PC-3 (cell line): Measurements from ENCODE around the gene UBE3D. TPM values are rescaled to one million over a fixed set of nuclear protein-coding genes. Genes with fewer than 3 reads are reported as not detected.

Experiments
- ATAC-seq: fragments of 200-7000 bp; cut with Tn5 transposase; 2 replicates; pipeline ENCODE4 v1.9.1; 2020; ENCODE audit warnings: mild to moderate bottlenecking, moderate library complexity
- BruUV-seq: library from RNA; stranded (reverse); fragments of 400-500 nt; replicated peaks from 2 replicates; lab custom pipeline; 2021; lab: Mats Ljungman, UMichigan
- CTCF ChIA-PET: fragments of 300-600 bp; sonication (Branson Sonifier 250); formaldehyde crosslinking; loops from one replicate; lab custom pipeline; 2022; ENCODE audit warnings: antibody characterized with exemption; lab: Charles Lee
- POLR2A ChIA-PET: fragments of 300-600 bp; sonication (Branson Sonifier 250); formaldehyde crosslinking; loops from one replicate; lab custom pipeline; 2022; ENCODE audit warnings: antibody characterized with exemption; ENCODE audit not compliant: unreplicated experiment; lab: Charles Lee
- DNase-seq: peaks from one replicate; pipeline ENCODE4 v3.0.0-alpha.2; 2015
- H2AFZ ChIP-seq: fragments of 300-600 bp; sonication (generic); 2 replicates; pipeline ENCODE4 v1.6.0; 2016; ENCODE audit warnings: antibody characterized with exemption, low read length
- H3F3A ChIP-seq: fragments of 300-600 bp; sonication (generic); one replicate; pipeline ENCODE4 v1.6.0; 2017; ENCODE audit warnings: antibody characterized with exemption, low read length, control low read depth, mild to moderate bottlenecking; ENCODE audit not compliant: unreplicated experiment
- H3K27ac ChIP-seq: fragments of 300-600 bp; sonication (generic); 2 replicates; pipeline ENCODE4 v1.5.1; 2016; ENCODE audit warnings: mild to moderate bottlenecking, low read length
- H3K27me3 ChIP-seq: fragments of 300-600 bp; sonication (generic); 2 replicates; pipeline ENCODE4 v1.6.1; 2016; ENCODE audit warnings: low read length, mixed read lengths
- H3K36me3 ChIP-seq: fragments of 300-600 bp; sonication (generic); 2 replicates; pipeline ENCODE4 v1.6.1; 2016; ENCODE audit warnings: low read depth, mixed run types, low read length, mixed read lengths
- H3K4me1 ChIP-seq: fragments of 300-600 bp; sonication (generic); 2 replicates; pipeline ENCODE4 v1.5.1; 2016; ENCODE audit warnings: low read length; ENCODE audit not compliant: insufficient read depth
- H3K4me2 ChIP-seq: fragments of 300-600 bp; sonication (generic); 2 replicates; pipeline ENCODE4 v1.6.0; 2016; ENCODE audit warnings: low read length
- H3K4me3 ChIP-seq: fragments of 300-600 bp; sonication (generic); 2 replicates; pipeline ENCODE4 v1.5.1; 2016; ENCODE audit warnings: mild to moderate bottlenecking, low read length, mixed read lengths
- H3K79me2 ChIP-seq: fragments of 300-600 bp; sonication (generic); 2 replicates; pipeline ENCODE4 v1.6.1; 2017; ENCODE audit warnings: low read length, mixed read lengths
- H3K9ac ChIP-seq: fragments of 300-600 bp; sonication (generic); 2 replicates; pipeline ENCODE4 v1.6.0; 2016; ENCODE audit warnings: mild to moderate bottlenecking, low read length
- H3K9me2 ChIP-seq: fragments of 300-600 bp; sonication (generic); replicated peaks from 2 replicates; pipeline ENCODE4 v1.6.1; 2016; ENCODE audit warnings: mixed run types, low read length, mixed read lengths
- H3K9me3 ChIP-seq: fragments of 300-600 bp; sonication (generic); 2 replicates; pipeline ENCODE4 v1.6.1; 2016; ENCODE audit warnings: low read length, mixed read lengths
- H4K20me1 ChIP-seq: fragments of 300-600 bp; sonication (generic); 2 replicates; pipeline ENCODE4 v1.6.1; 2016; ENCODE audit warnings: low read length, mixed read lengths
- CTCF ChIP-seq: fragments of 300-600 bp; sonication (generic); conservative IDR thresholded peaks from 2 replicates; pipeline ENCODE4 v1.5.1; 2017; ENCODE audit warnings: antibody characterized with exemption, low read depth, mild to moderate bottlenecking, low read length
- EZH2 ChIP-seq: fragments of 300-600 bp; sonication (generic); IDR thresholded peaks from one replicate; pipeline ENCODE4 v1.6.1; 2017; ENCODE audit warnings: antibody characterized with exemption, mild to moderate bottlenecking, low read length; ENCODE audit not compliant: unreplicated experiment
- EZH2phosphoT487 ChIP-seq: fragments of 300-600 bp; sonication (generic); IDR thresholded peaks from 2 replicates; pipeline ENCODE4 v1.6.1; 2018; ENCODE audit warnings: mild to moderate bottlenecking, antibody characterized with exemption, low read length, borderline replicate concordance
- intact Hi-C: fragments of 100-400 bp; cut with micrococcal nuclease; formaldehyde crosslinking; loops from 2 replicates; pipeline ENCODE4 v1.9.0; 2023
- total RNA-seq: library from RNA; depleted of rRNA; stranded (reverse); fragments of >200 nt; gene quantifications from 2 replicates; pipeline ENCODE4 v1.2.3, GENCODE V29; 2014

The UBE3D gene
- total RNA-seq, 1 experiment from 2014 or later = 5.0 TPM

GRCh38 chr6:82874867-82875266 is 190.8 kb downstream of the UBE3D start:
- ATAC-seq (no peak), DNase-seq (no peak)
- no peaks in the 10 kb centered on the region for H3K79me2 ChIP-seq
- H3K9me2 ChIP-seq = no peaks in the 10 kb centered on the region
- H3F3A ChIP-seq = no peaks in the 10 kb centered on the region
- H3K4me1 ChIP-seq = peaks cover 64% of the 10 kb centered on the region
- H3K4me3 ChIP-seq = no peak overlapping the region
- no peak for TF ChIP-seq EZH2
- TF ChIP-seq EZH2phosphoT487 = no peak
- no peaks in the 10 kb centered on the region for H4K20me1 ChIP-seq
- POLR2A ChIA-PET = no interaction called here
- H2AFZ ChIP-seq = no peak overlapping the region
- no peaks in the 10 kb centered on the region for H3K9me3 ChIP-seq
- H3K27me3 ChIP-seq = no peaks in the 10 kb centered on the region
- CTCF ChIA-PET = no interaction called here
- no peak overlapping the region for H3K27ac ChIP-seq
- no TSS peak for BruUV-seq
- intact Hi-C loops = loop anchor here (5.0 to 10.0 kb wide), 3 partner anchors 230 to 628 kb away; partner anchors contain the start of gene IBTK
- no peak overlapping the region for H3K9ac ChIP-seq
- no peak overlapping the region for H3K4me2 ChIP-seq
- no peaks in the 10 kb centered on the region for H3K36me3 ChIP-seq

GRCh38 chr6:82872185-82872584 is 193.5 kb downstream of the UBE3D start:
- no peak overlapping the region for H3K4me3 ChIP-seq
- H3K9me2 ChIP-seq = no peaks in the 10 kb centered on the region
- no peaks in the 10 kb centered on the region for H3K27me3 ChIP-seq
- intact Hi-C loops = loop anchor here (10.0 kb wide), 1 partner anchor 227 kb away; no protein-coding TSS in a partner anchor
- DNase-seq (peak; percentile 51), ATAC-seq (no peak)
- H3F3A ChIP-seq = no peaks in the 10 kb centered on the region
- H3K4me2 ChIP-seq = no peak overlapping the region
- H2AFZ ChIP-seq = no peak overlapping the region
- H3K4me1 ChIP-seq = peaks cover 49% of the 10 kb centered on the region
- no TSS peak for BruUV-seq
- no peak overlapping the region for H3K9ac ChIP-seq
- no peaks in the 10 kb centered on the region for H4K20me1 ChIP-seq
- no peaks in the 10 kb centered on the region for H3K79me2 ChIP-seq
- no peak for TF ChIP-seq CTCF
- ChIA-PET POLR2A (no interaction called here), CTCF (no interaction called here)
- no peak overlapping the region for H3K27ac ChIP-seq
- H3K9me3 ChIP-seq = no peaks in the 10 kb centered on the region
- H3K36me3 ChIP-seq = no peaks in the 10 kb centered on the region

- Histone ChIP-seq H3K79me2 (no peaks in the 10 kb centered on the region), H3K36me3 (no peaks in the 10 kb centered on the region), H3K4me2 (no peak overlapping the region), H3K27ac (0 out of 2 replicates have a peak overlapping the region, but pooled peaks have one; percentile 20), H3K4me1 (peaks cover 36% of the 10 kb centered on the region), H4K20me1 (no peaks in the 10 kb centered on the region), H3K9ac (no peak overlapping the region), H3K9me2 (no peaks in the 10 kb centered on the region), H3K27me3 (no peaks in the 10 kb centered on the region), H2AFZ (no peak overlapping the region), H3F3A (no peaks in the 10 kb centered on the region), H3K9me3 (no peaks in the 10 kb centered on the region), H3K4me3 (no peak overlapping the region)
- no TSS peak for BruUV-seq
- POLR2A ChIA-PET = no interaction called here
- intact Hi-C loops = loop anchor here (2.0 to 10.0 kb wide), 2 partner anchors 104 to 226 kb away; no protein-coding TSS in a partner anchor
- TF ChIP-seq EZH2phosphoT487 (no peak), CTCF (no peak), EZH2 (no peak)
- ATAC-seq (peak; percentile 83), DNase-seq (peak; percentile 53)
- CTCF ChIA-PET = no interaction called here
Observed at GRCh38 chr6:82870582-82871172, 195.0 kb downstream of the UBE3D start.
